HEK293 (cell line): ENCODE data around the gene METTL25.

Experiments used
- CTCF ChIA-PET: fragments of 350-600 bp; formaldehyde crosslinking; extraction: SDS; loops from one replicate; lab custom pipeline; 2021; ENCODE audit warnings: antibody characterized with exemption; lab: Yijun Ruan, JAX
- POLR2A ChIA-PET: fragments of 300-600 bp; formaldehyde crosslinking; extraction: SDS; loops from one replicate; lab custom pipeline; 2020; ENCODE audit warnings: antibody characterized with exemption, inconsistent platforms; lab: Yijun Ruan, JAX
- H3K27ac ChIP-seq: fragments of 200-500 bp; sonication (Bioruptor generic); 2 replicates; pipeline ENCODE4 v1.5.1; 2014; ENCODE audit warnings: low read depth, low read length, control low read depth, inconsistent platforms; ENCODE audit errors: extremely low read depth
- H3K36me3 ChIP-seq, 2 experiments: fragments of 200-500 bp in 1 of 2; sonication (Bioruptor generic) in 1 of 2; 1 replicate in 1 of 2; 2 replicates in 1 of 2; pipeline ENCODE4 v1.5.1; 2014 to 2017; ENCODE audit warnings: inconsistent platforms in 2 of 2, low read length in 2 of 2; ENCODE audit not compliant: control insufficient read depth in 2 of 2, insufficient read depth in 1 of 2
- H3K4me1 ChIP-seq: fragments of 200-500 bp; sonication (Bioruptor generic); 2 replicates; pipeline ENCODE4 v1.5.1; 2014; ENCODE audit warnings: mild to moderate bottlenecking, low read length, inconsistent platforms; ENCODE audit not compliant: control insufficient read depth, insufficient read depth
- H3K4me3 ChIP-seq: 2 replicates; pipeline ENCODE4 v1.5.1; 2011; ENCODE audit warnings: low read depth, mild to moderate bottlenecking, control low read depth, low read length, moderate library complexity
- H3K9me3 ChIP-seq: fragments of 200-500 bp; sonication (Bioruptor generic); 2 replicates; pipeline ENCODE4 v1.5.1; 2014; ENCODE audit warnings: low read depth, low read length, inconsistent platforms; ENCODE audit not compliant: control insufficient read depth, insufficient read depth
- GLI2 ChIP-seq: fragments of 450-650 bp; formaldehyde crosslinking; IDR thresholded peaks from 2 replicates; pipeline ENCODE4; 2017; ENCODE audit warnings: missing biosample characterization, missing genetic modification characterization, low read depth, borderline replicate concordance
- KLF7 ChIP-seq: fragments of 450-650 bp; formaldehyde crosslinking; IDR thresholded peaks from 2 replicates; pipeline ENCODE4 v1.5.1; 2016; ENCODE audit warnings: missing biosample characterization, missing genetic modification characterization, borderline replicate concordance
- MEIS1 ChIP-seq: sonication (generic); formaldehyde crosslinking; IDR thresholded peaks from 2 replicates; pipeline ENCODE4 v1.8.1; 2022; ENCODE audit warnings: missing genetic modification reagents, mild to moderate bottlenecking, borderline replicate concordance
- REPIN1 ChIP-seq: fragments of 450-650 bp; formaldehyde crosslinking; IDR thresholded peaks from 2 replicates; pipeline ENCODE4 v1.5.1; 2017; ENCODE audit warnings: missing biosample characterization, missing genetic modification characterization, low read depth
- SCRT2 ChIP-seq: fragments of 450-650 bp; formaldehyde crosslinking; IDR thresholded peaks from 2 replicates; pipeline ENCODE4 v1.5.1; 2016; ENCODE audit warnings: missing biosample characterization, missing genetic modification characterization
- SP2 ChIP-seq: fragments of 450-650 bp; formaldehyde crosslinking; IDR thresholded peaks from 2 replicates; pipeline ENCODE4 v1.5.1; 2016; ENCODE audit warnings: missing biosample characterization, missing genetic modification characterization
- SP7 ChIP-seq: fragments of 450-650 bp; formaldehyde crosslinking; IDR thresholded peaks from 2 replicates; pipeline ENCODE4 v1.5.1; 2016; ENCODE audit warnings: missing biosample characterization, missing genetic modification characterization
- WT1 ChIP-seq: fragments of 450-650 bp; formaldehyde crosslinking; IDR thresholded peaks from 2 replicates; pipeline ENCODE4 v1.5.1; 2016; ENCODE audit warnings: missing biosample characterization, missing genetic modification characterization
- ZBTB17 ChIP-seq: fragments of 450-650 bp; formaldehyde crosslinking; IDR thresholded peaks from 2 replicates; pipeline ENCODE4 v1.5.1; 2016; ENCODE audit warnings: missing biosample characterization, missing genetic modification characterization
- ZBTB21 ChIP-seq: fragments of 450-650 bp; formaldehyde crosslinking; IDR thresholded peaks from 2 replicates; pipeline ENCODE4 v1.5.1; 2017; ENCODE audit warnings: missing biosample characterization, missing genetic modification characterization
- ZEB2 ChIP-seq: fragments of 450-650 bp; formaldehyde crosslinking; IDR thresholded peaks from 2 replicates; pipeline ENCODE4 v1.5.1; 2016; ENCODE audit warnings: missing biosample characterization, missing genetic modification characterization
- ZFP69B ChIP-seq: fragments of 450-650 bp; formaldehyde crosslinking; IDR thresholded peaks from 2 replicates; pipeline ENCODE4 v1.5.1; 2016; ENCODE audit warnings: missing biosample characterization, missing genetic modification characterization
- ZNF202 ChIP-seq: fragments of 450-650 bp; formaldehyde crosslinking; IDR thresholded peaks from 2 replicates; pipeline ENCODE4 v1.5.1; 2016; ENCODE audit warnings: missing biosample characterization, missing genetic modification characterization, borderline replicate concordance
- ZNF404 ChIP-seq: fragments of 450-650 bp; formaldehyde crosslinking; IDR thresholded peaks from 2 replicates; pipeline ENCODE4 v1.5.1; 2017; ENCODE audit warnings: missing biosample characterization, missing genetic modification characterization
- ZNF621 ChIP-seq: fragments of 450-650 bp; formaldehyde crosslinking; IDR thresholded peaks from 2 replicates; pipeline ENCODE4 v1.5.1; 2017; ENCODE audit warnings: missing biosample characterization, missing genetic modification characterization
- ZNF626 ChIP-seq: fragments of 450-650 bp; sonication (Bioruptor Pico); formaldehyde crosslinking; IDR thresholded peaks from 2 replicates; pipeline ENCODE4 v1.5.1; 2018; ENCODE audit warnings: missing biosample characterization, missing genetic modification characterization, inconsistent platforms
- ZNF664 ChIP-seq: fragments of 450-650 bp; formaldehyde crosslinking; IDR thresholded peaks from 2 replicates; pipeline ENCODE4 v1.5.1; 2016; ENCODE audit warnings: missing biosample characterization, missing genetic modification characterization
- ZNF677 ChIP-seq: fragments of 450-650 bp; IDR thresholded peaks from 2 replicates; pipeline ENCODE4 v1.5.0; 2018; ENCODE audit warnings: missing biosample characterization, mild to moderate bottlenecking, missing genetic modification characterization, moderate library complexity
- ZNF707 ChIP-seq: fragments of 450-650 bp; formaldehyde crosslinking; IDR thresholded peaks from 2 replicates; pipeline ENCODE4 v1.5.1; 2016; ENCODE audit warnings: missing biosample characterization, missing genetic modification characterization
- TF ChIP-seq, protein P1 (sequence below): fragments of 450-650 bp; formaldehyde crosslinking; IDR thresholded peaks from 2 replicates; pipeline ENCODE4 v1.5.1; 2016; ENCODE audit warnings: missing biosample characterization, missing genetic modification characterization
- TF ChIP-seq, protein P2 (sequence below): fragments of 450-650 bp; formaldehyde crosslinking; IDR thresholded peaks from 2 replicates; pipeline ENCODE4 v1.5.1; 2016; ENCODE audit warnings: missing biosample characterization, missing genetic modification characterization, borderline replicate concordance
- TF ChIP-seq, protein P3 (sequence below): fragments of 450-650 bp; formaldehyde crosslinking; IDR thresholded peaks from 2 replicates; pipeline ENCODE4 v1.5.1; 2017; ENCODE audit warnings: missing biosample characterization, missing genetic modification characterization
- TF ChIP-seq, protein P4 (sequence below): fragments of 450-650 bp; formaldehyde crosslinking; IDR thresholded peaks from 2 replicates; pipeline ENCODE4 v1.5.1; 2017; ENCODE audit warnings: missing biosample characterization, missing genetic modification characterization

METTL25 gene

DNA sequence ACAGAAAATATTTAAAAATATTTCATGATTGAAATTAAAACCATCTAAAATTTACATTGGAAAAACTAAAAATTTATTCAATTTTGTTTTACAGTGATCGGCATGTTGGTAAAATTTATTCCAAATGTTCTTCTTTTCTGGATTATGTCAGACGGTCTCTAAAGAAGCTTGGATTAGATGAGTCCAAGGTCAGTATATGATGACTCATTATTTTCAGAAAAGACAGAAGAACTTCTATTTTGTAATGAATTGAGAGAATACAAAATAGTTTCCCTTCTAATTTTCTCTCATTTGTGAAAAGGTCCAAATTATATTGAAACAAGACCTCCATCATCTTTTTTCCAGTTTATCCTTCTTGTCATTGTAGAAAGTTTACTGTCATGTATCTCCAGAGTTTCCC lies 98.3 kb downstream of the METTL25 start:
- CTCF ChIA-PET = interaction anchor here (1.6 kb wide), 1 partner anchor 98 kb away, joined by 4 read pairs; the partner anchor contains the start of genes CCDC59 and METTL25
- H3K36me3 ChIP-seq = no peaks in the 10 kb centered on the region
- TF ChIP-seq SP2 (tag by site-specific recombination) (no peak), ZEB2 (tag by site-specific recombination) (no peak)
- TF ChIP-seq, protein P1, sequence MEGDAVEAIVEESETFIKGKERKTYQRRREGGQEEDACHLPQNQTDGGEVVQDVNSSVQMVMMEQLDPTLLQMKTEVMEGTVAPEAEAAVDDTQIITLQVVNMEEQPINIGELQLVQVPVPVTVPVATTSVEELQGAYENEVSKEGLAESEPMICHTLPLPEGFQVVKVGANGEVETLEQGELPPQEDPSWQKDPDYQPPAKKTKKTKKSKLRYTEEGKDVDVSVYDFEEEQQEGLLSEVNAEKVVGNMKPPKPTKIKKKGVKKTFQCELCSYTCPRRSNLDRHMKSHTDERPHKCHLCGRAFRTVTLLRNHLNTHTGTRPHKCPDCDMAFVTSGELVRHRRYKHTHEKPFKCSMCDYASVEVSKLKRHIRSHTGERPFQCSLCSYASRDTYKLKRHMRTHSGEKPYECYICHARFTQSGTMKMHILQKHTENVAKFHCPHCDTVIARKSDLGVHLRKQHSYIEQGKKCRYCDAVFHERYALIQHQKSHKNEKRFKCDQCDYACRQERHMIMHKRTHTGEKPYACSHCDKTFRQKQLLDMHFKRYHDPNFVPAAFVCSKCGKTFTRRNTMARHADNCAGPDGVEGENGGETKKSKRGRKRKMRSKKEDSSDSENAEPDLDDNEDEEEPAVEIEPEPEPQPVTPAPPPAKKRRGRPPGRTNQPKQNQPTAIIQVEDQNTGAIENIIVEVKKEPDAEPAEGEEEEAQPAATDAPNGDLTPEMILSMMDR (tag by site-specific recombination) = no peak
- no peaks in the 10 kb centered on the region for H3K4me1 ChIP-seq
- no peaks in the 10 kb centered on the region for H3K9me3 ChIP-seq
- no peak overlapping the region for H3K4me3 ChIP-seq
- POLR2A ChIA-PET = no interaction called here
- no peak overlapping the region for H3K27ac ChIP-seq

DNA sequence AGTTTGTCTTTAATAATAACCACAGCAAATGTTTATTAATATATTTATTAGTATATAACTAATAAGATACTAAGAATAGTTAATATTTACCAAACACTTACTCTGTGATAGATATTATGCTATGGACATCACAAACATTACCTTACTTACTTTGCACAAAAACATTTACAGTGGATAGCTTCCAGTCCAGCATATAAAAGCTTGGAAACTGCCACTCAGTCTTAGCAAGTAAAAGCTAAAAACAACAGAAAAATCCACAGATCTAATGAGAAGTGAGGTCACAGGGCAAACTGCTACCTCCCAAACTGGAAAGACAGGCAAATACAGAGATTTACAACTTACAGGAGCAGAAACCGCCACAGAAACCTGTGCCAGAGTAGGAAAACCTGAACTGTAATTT lies 99.8 kb downstream of the METTL25 start:
- CTCF ChIA-PET = no interaction called here
- POLR2A ChIA-PET = no interaction called here

DNA sequence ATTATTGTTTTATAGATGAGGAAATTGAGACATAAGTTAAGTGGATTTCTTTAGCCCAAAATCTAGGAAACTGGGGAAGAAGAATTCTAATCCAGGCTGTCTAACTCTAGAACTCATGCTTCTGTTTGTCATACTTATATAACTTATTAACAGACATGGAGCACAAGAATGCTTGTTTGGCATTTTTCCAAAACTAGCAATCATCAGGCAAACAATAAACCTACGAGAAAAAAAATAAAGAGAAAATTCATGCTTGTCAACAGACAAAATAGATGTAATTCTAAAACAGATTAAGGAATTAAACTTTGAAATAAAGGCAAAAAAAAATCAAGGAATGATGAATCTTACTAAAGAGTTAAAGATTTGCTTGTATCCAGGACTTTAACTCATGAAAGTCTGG lies 103.1 kb downstream of the METTL25 start:
- TF ChIP-seq ZNF404 (tag by site-specific recombination) (no peak), SCRT2 (tag by site-specific recombination) (no peak), SP7 (tag by site-specific recombination) (no peak), REPIN1 (no peak), ZNF664 (tag by site-specific recombination) (no peak), ZNF707 (tag by site-specific recombination) (no peak), GLI2 (tag by site-specific recombination) (no peak)
- TF ChIP-seq, protein P1 (tag by site-specific recombination) = no peak
- TF ChIP-seq, protein P2, sequence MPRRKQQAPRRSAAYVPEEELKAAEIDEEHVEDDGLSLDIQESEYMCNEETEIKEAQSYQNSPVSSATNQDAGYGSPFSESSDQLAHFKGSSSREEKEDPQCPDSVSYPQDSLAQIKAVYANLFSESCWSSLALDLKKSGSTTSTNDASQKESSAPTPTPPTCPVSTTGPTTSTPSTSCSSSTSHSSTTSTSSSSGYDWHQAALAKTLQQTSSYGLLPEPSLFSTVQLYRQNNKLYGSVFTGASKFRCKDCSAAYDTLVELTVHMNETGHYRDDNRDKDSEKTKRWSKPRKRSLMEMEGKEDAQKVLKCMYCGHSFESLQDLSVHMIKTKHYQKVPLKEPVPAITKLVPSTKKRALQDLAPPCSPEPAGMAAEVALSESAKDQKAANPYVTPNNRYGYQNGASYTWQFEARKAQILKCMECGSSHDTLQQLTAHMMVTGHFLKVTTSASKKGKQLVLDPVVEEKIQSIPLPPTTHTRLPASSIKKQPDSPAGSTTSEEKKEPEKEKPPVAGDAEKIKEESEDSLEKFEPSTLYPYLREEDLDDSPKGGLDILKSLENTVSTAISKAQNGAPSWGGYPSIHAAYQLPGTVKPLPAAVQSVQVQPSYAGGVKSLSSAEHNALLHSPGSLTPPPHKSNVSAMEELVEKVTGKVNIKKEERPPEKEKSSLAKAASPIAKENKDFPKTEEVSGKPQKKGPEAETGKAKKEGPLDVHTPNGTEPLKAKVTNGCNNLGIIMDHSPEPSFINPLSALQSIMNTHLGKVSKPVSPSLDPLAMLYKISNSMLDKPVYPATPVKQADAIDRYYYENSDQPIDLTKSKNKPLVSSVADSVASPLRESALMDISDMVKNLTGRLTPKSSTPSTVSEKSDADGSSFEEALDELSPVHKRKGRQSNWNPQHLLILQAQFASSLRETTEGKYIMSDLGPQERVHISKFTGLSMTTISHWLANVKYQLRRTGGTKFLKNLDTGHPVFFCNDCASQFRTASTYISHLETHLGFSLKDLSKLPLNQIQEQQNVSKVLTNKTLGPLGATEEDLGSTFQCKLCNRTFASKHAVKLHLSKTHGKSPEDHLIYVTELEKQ (tag by site-specific recombination) = no peak
- TF ChIP-seq, all 188 proteins: peak for 0
- CTCF ChIA-PET = interaction anchor here (0.7 kb wide), 1 partner anchor 25 kb away, joined by 3 read pairs; no protein-coding TSS in a partner anchor
- Histone ChIP-seq H3K4me3 (no peak overlapping the region), H3K36me3 (no peaks in the 10 kb centered on the region), H3K27ac (no peak overlapping the region), H3K4me1 (no peaks in the 10 kb centered on the region), H3K9me3 (no peaks in the 10 kb centered on the region)
- POLR2A ChIA-PET = no interaction called here

More for the DNA sequence above, 99.8 kb downstream of the METTL25 start:
- Histone ChIP-seq H3K9me3 (no peaks in the 10 kb centered on the region), H3K4me3 (no peak overlapping the region), H3K27ac (no peak overlapping the region), H3K4me1 (no peaks in the 10 kb centered on the region), H3K36me3 (no peaks in the 10 kb centered on the region)
- no peak for TF ChIP-seq ZNF202 (tag by site-specific recombination)
- TF ChIP-seq ZNF677 (tag by site-specific recombination) = no peak
- no peak for TF ChIP-seq ZNF621
- TF ChIP-seq, protein P3, sequence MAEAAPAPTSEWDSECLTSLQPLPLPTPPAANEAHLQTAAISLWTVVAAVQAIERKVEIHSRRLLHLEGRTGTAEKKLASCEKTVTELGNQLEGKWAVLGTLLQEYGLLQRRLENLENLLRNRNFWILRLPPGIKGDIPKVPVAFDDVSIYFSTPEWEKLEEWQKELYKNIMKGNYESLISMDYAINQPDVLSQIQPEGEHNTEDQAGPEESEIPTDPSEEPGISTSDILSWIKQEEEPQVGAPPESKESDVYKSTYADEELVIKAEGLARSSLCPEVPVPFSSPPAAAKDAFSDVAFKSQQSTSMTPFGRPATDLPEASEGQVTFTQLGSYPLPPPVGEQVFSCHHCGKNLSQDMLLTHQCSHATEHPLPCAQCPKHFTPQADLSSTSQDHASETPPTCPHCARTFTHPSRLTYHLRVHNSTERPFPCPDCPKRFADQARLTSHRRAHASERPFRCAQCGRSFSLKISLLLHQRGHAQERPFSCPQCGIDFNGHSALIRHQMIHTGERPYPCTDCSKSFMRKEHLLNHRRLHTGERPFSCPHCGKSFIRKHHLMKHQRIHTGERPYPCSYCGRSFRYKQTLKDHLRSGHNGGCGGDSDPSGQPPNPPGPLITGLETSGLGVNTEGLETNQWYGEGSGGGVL = no peak
- TF ChIP-seq, protein P4, sequence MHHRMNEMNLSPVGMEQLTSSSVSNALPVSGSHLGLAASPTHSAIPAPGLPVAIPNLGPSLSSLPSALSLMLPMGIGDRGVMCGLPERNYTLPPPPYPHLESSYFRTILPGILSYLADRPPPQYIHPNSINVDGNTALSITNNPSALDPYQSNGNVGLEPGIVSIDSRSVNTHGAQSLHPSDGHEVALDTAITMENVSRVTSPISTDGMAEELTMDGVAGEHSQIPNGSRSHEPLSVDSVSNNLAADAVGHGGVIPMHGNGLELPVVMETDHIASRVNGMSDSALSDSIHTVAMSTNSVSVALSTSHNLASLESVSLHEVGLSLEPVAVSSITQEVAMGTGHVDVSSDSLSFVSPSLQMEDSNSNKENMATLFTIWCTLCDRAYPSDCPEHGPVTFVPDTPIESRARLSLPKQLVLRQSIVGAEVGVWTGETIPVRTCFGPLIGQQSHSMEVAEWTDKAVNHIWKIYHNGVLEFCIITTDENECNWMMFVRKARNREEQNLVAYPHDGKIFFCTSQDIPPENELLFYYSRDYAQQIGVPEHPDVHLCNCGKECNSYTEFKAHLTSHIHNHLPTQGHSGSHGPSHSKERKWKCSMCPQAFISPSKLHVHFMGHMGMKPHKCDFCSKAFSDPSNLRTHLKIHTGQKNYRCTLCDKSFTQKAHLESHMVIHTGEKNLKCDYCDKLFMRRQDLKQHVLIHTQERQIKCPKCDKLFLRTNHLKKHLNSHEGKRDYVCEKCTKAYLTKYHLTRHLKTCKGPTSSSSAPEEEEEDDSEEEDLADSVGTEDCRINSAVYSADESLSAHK = no peak
- no peak for TF ChIP-seq KLF7
- TF ChIP-seq WT1 = no peak
- no peak for TF ChIP-seq ZFP69B (tag by site-specific recombination)
- no peak for TF ChIP-seq ZBTB17
- no peak for TF ChIP-seq MEIS1
- TF ChIP-seq ZBTB21 = no peak
- TF ChIP-seq ZNF626 (tag by site-specific recombination) = no peak
